ENCODE data around the gene SLC30A10. TPM values are rescaled to one million over a fixed set of nuclear protein-coding genes. Genes with fewer than 3 reads are reported as not detected.

Gene SLC30A10
- total RNA-seq, 4 donors from 2014 or later, result 0.69 TPM; not detected in 3

DNA sequence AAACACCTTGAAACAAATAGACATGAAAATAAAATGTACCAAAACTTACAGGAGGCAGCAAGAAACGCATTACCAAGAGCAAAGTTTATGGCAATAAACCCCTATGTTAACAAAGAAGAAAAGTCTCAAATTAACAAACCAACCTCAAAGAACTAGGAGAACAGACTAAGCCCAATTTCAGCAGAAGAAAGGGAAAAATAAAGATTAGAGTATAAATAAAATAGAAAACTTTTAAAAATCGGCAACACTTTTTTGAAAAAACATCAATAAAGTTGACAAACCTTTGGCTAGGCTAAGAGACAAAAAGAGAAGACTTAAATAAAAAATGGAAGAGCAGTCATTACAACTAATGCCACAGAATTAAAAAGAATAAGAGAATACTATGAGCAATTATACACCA, 42.7 kb downstream of the SLC30A10 start:
- Histone ChIP-seq H3K36me3 (no peaks in the 10 kb centered on the region), H3K27me3 (no peaks in the 10 kb centered on the region)

DNA sequence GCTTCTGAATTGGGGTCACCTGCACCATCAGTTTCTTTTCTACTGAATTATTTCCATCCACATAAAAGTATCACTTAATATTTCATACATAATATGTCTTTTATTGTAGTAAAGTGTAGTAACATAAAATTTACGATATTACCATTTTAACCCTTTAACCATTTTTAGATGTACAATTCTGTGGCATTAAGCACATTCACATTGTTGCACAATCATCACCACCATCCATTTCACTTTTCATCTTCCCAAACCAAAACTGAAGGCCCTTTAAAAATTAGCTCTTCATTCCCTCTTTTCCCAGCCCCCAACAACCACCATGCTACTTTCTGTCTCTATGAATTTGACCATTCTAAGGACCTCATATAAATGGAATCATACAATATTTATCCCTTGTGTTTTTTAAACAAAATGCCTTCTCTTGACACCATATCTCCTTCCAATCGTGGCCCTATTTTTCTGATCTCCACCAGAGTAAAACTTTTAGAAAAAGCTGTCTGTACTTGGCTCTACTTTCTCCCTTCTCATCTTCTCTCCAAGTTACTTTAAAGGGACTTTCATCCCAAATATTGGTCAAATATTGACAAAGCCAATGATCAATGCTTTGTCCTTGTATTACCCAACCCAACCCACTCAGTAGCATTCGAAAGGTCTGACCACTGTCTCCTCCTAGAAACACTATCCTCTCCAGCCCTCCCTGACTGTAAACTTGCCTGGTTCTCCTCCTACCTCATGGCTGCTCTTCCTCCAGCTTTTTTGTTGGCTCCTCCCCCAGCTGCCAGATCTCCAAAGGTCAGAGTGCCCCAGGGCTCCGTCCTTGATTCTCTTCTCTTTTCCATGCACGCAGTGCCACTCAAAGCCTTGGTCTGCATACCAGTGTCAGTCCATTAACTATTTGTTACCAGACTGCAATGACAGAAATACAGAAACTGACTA, 44.7 kb downstream of the SLC30A10 start:
- Histone ChIP-seq H3K9me3 (no peaks in the 10 kb centered on the region), H3K27me3 (no peaks in the 10 kb centered on the region), H3K36me3 (no peaks in the 10 kb centered on the region), H3K4me1 (no peaks in the 10 kb centered on the region), H3K27ac (no peak overlapping the region), H3K4me3 (no peak overlapping the region)
- no peak for TF ChIP-seq POLR2A (IDR thresholded peaks at IDR 0.05)
- TF ChIP-seq, protein P1, sequence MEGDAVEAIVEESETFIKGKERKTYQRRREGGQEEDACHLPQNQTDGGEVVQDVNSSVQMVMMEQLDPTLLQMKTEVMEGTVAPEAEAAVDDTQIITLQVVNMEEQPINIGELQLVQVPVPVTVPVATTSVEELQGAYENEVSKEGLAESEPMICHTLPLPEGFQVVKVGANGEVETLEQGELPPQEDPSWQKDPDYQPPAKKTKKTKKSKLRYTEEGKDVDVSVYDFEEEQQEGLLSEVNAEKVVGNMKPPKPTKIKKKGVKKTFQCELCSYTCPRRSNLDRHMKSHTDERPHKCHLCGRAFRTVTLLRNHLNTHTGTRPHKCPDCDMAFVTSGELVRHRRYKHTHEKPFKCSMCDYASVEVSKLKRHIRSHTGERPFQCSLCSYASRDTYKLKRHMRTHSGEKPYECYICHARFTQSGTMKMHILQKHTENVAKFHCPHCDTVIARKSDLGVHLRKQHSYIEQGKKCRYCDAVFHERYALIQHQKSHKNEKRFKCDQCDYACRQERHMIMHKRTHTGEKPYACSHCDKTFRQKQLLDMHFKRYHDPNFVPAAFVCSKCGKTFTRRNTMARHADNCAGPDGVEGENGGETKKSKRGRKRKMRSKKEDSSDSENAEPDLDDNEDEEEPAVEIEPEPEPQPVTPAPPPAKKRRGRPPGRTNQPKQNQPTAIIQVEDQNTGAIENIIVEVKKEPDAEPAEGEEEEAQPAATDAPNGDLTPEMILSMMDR (IDR thresholded peaks at IDR 0.05), result no peak
- no peak for DNase-seq
- intact Hi-C loops (cut with DNase I; ENCODE audit: low total_unique reads), result no loop called here

More for the DNA sequence above, 42.7 kb downstream of the SLC30A10 start:
- no peak for DNase-seq
- Histone ChIP-seq H3K4me3 (no peak overlapping the region), H3K9me3 (no peaks in the 10 kb centered on the region), H3K27ac (no peak overlapping the region), H3K4me1 (no peaks in the 10 kb centered on the region)
- no peak for TF ChIP-seq POLR2A (IDR thresholded peaks at IDR 0.05)
- TF ChIP-seq, protein P1 (IDR thresholded peaks at IDR 0.05), result no peak
- intact Hi-C loops (cut with DNase I; ENCODE audit: low total_unique reads), result no loop called here

DNA sequence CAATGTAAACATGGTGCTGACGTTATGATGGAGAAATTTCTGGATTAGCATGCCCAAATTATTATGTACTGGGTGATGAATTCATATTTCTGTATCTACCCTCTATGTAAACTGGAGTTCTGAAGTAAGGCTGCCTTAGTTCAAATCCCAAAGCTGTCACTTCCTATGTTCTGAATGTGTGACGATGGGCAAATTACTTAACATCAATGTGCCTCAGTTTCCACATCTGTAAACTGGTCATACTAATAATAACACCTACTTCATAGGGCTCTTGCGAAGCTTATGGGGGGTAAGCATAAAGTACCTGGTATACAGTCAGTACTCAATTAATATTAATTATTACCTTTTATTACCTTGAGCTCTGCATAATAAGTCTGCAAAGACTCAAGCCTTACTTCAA, 45.6 kb downstream of the SLC30A10 start:
- H3K36me3 ChIP-seq, result no peaks in the 10 kb centered on the region
- H3K4me1 ChIP-seq, result no peaks in the 10 kb centered on the region
- peaks cover 0 to 3% of the 10 kb centered on the region in 2 donors for H3K27me3 ChIP-seq
- no peak for DNase-seq
- H3K4me3 ChIP-seq, result no peak overlapping the region
- no peaks in the 10 kb centered on the region for H3K9me3 ChIP-seq
- no peak overlapping the region for H3K27ac ChIP-seq
- no peak for TF ChIP-seq POLR2A (IDR thresholded peaks at IDR 0.05)
- TF ChIP-seq, protein P1 (IDR thresholded peaks at IDR 0.05), result no peak
- intact Hi-C loops (cut with DNase I; ENCODE audit: low total_unique reads), result no loop called here

DNA sequence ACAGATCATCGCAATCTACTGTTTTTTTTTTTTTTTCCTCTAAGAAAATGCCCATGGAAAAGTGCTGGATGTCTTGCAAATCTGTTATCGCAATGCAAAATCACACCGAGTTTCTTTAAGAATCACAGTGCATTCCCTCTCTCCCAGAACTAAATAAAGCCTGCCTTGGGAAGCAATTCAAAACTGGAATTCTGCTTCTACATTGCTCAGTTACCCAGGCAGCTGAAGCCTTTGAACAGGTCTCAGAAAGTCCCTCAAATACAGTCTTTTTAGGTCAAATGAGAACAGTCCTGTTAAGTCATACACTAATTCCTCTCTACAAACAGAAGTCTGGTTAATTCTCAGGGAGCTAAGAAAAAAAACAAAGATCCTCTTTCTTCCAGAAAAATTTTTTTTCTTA, 46.3 kb downstream of the SLC30A10 start:
- Histone ChIP-seq H3K27me3 (peaks cover 0 to 3% of the 10 kb centered on the region in 2 donors), H3K4me3 (no peak overlapping the region)

More for the DNA sequence above, 46.3 kb downstream of the SLC30A10 start:
- TF ChIP-seq, protein P1 (IDR thresholded peaks at IDR 0.05), result no peak
- TF ChIP-seq POLR2A (IDR thresholded peaks at IDR 0.05), result no peak
- intact Hi-C loops (cut with DNase I; ENCODE audit: low total_unique reads), result no loop called here
- Histone ChIP-seq H3K36me3 (no peaks in the 10 kb centered on the region), H3K9me3 (no peaks in the 10 kb centered on the region), H3K27ac (no peak overlapping the region), H3K4me1 (no peaks in the 10 kb centered on the region)
- DNase-seq, result no peak
